OCI-LY3 (cell line): Measurements from ENCODE around the gene GABRR3.

Experiments used
- H2AFZ ChIP-seq: fragments of 200-600, 300-600 bp; shearing (Covaris generic); 2 replicates; pipeline ENCODE4 v1.6.0; 2014; ENCODE audit warnings: antibody characterized with exemption, low read depth, low read length
- H3K27ac ChIP-seq: fragments of 200-600, 300-600 bp; sonication (generic); 2 replicates; pipeline ENCODE4 v1.5.1; 2014; ENCODE audit warnings: mild to moderate bottlenecking, low read length, moderate library complexity, mixed read lengths
- H3K27me3 ChIP-seq: fragments of 200-600, 300-600 bp; sonication (generic); 2 replicates; pipeline ENCODE4 v1.6.1; 2014; ENCODE audit warnings: low read depth, low read length, mixed read lengths
- H3K36me3 ChIP-seq: fragments of 200-600, 300-600 bp; sonication (generic); replicated peaks from 2 replicates; pipeline ENCODE3; 2014; ENCODE audit warnings: low read depth, low read length, mixed read lengths
- H3K4me1 ChIP-seq: fragments of 300-600, 200-600 bp; sonication (generic); 2 replicates; pipeline ENCODE4 v1.6.1; 2014; ENCODE audit warnings: low read length, mixed read lengths
- H3K4me2 ChIP-seq: fragments of 200-600, 300-600 bp; sonication (generic); 2 replicates; pipeline ENCODE4 v1.6.1; 2014; ENCODE audit warnings: low read length, mixed read lengths
- H3K4me3 ChIP-seq: fragments of 300-600, 200-600 bp; sonication (generic); 2 replicates; pipeline ENCODE4 v1.5.1; 2014; ENCODE audit warnings: antibody characterized with exemption, mild to moderate bottlenecking, low read length, moderate library complexity
- H3K79me2 ChIP-seq: fragments of 300-600, 200-600 bp; shearing (Covaris generic); 2 replicates; pipeline ENCODE4 v1.6.1; 2014; ENCODE audit warnings: mild to moderate bottlenecking, low read length, mixed read lengths
- H3K9ac ChIP-seq: fragments of 300-600, 200-600 bp; shearing (Covaris generic); 2 replicates; pipeline ENCODE4 v1.6.0; 2014; ENCODE audit warnings: mild to moderate bottlenecking, low read length, moderate library complexity
- H3K9me3 ChIP-seq: fragments of 200-600, 300-600 bp; shearing (Covaris generic); 2 replicates; pipeline ENCODE4 v1.6.1; 2014; ENCODE audit warnings: low read length, mixed read lengths; ENCODE audit not compliant: insufficient read depth
- H4K20me1 ChIP-seq: fragments of 200-600, 300-600 bp; sonication (generic); 2 replicates; pipeline ENCODE4 v1.6.1; 2016; ENCODE audit warnings: low read length, mixed read lengths; ENCODE audit not compliant: insufficient read depth
- CTCF ChIP-seq: fragments of 200-600, 300-600 bp; sonication (generic); IDR thresholded peaks from 2 replicates; pipeline ENCODE4 v1.5.1; 2014; ENCODE audit warnings: antibody characterized with exemption, low read length, low read depth
- EZH2phosphoT487 ChIP-seq: fragments of 200-600 bp; shearing (Covaris generic); IDR thresholded peaks from 2 replicates; pipeline ENCODE4 v1.6.1; 2018; ENCODE audit warnings: antibody characterized with exemption, mixed run types, low read depth

Gene GABRR3

GRCh38 chr3:98003306-98003969 lies 31.7 kb downstream of the GABRR3 start:
- Histone ChIP-seq H3K79me2 (no peaks in the 10 kb centered on the region), H3K9ac (no peak overlapping the region), H3K27ac (peak overlapping the region; percentile 36), H2AFZ (peak overlapping the region; percentile 94), H3K27me3 (no peaks in the 10 kb centered on the region), H3K9me3 (no peaks in the 10 kb centered on the region), H3K4me1 (peaks cover 24% of the 10 kb centered on the region), H3K4me2 (peak overlapping the region; percentile 31), H3K4me3 (0 out of 2 replicates have a peak overlapping the region, but pooled peaks have one; percentile 1), H3K36me3 (no peaks in the 10 kb centered on the region), H4K20me1 (no peaks in the 10 kb centered on the region)
- no peak for TF ChIP-seq EZH2phosphoT487
- TF ChIP-seq CTCF: no peak

- H3K36me3 ChIP-seq: no peaks in the 10 kb centered on the region
- TF ChIP-seq EZH2phosphoT487: no peak
- TF ChIP-seq CTCF: no peak
- no peak overlapping the region for H3K27ac ChIP-seq
- no peak overlapping the region for H3K4me3 ChIP-seq
- H3K79me2 ChIP-seq: no peaks in the 10 kb centered on the region
- H4K20me1 ChIP-seq: no peaks in the 10 kb centered on the region
- no peak overlapping the region for H3K9ac ChIP-seq
- H3K9me3 ChIP-seq: no peaks in the 10 kb centered on the region
- peaks cover 22% of the 10 kb centered on the region for H3K4me1 ChIP-seq
- no peak overlapping the region for H3K4me2 ChIP-seq
- no peaks in the 10 kb centered on the region for H3K27me3 ChIP-seq
- no peak overlapping the region for H2AFZ ChIP-seq
These were observed 32.4 kb downstream of the GABRR3 start for GRCh38 chr3:98002717-98003116.

- Histone ChIP-seq H4K20me1 (no peaks in the 10 kb centered on the region), H3K9ac (no peak overlapping the region), H3K27me3 (no peaks in the 10 kb centered on the region), H3K4me3 (no peak overlapping the region), H3K36me3 (no peaks in the 10 kb centered on the region), H3K79me2 (no peaks in the 10 kb centered on the region), H2AFZ (no peak overlapping the region), H3K9me3 (no peaks in the 10 kb centered on the region), H3K4me1 (peaks cover 21% of the 10 kb centered on the region), H3K27ac (no peak overlapping the region), H3K4me2 (no peak overlapping the region)
- TF ChIP-seq EZH2phosphoT487: no peak
- TF ChIP-seq CTCF: no peak
These were observed 35.1 kb downstream of the GABRR3 start for GRCh38 chr3:97999994-98000393.

GRCh38 chr3:97999103-97999502 lies 36.0 kb downstream of the GABRR3 start:
- TF ChIP-seq CTCF (no peak), EZH2phosphoT487 (no peak)
- Histone ChIP-seq H3K4me3 (no peak overlapping the region), H3K9me3 (no peaks in the 10 kb centered on the region), H3K9ac (no peak overlapping the region), H3K27me3 (no peaks in the 10 kb centered on the region), H3K4me2 (no peak overlapping the region), H3K4me1 (peaks cover 12% of the 10 kb centered on the region), H3K79me2 (no peaks in the 10 kb centered on the region), H3K36me3 (no peaks in the 10 kb centered on the region), H3K27ac (no peak overlapping the region), H2AFZ (no peak overlapping the region), H4K20me1 (no peaks in the 10 kb centered on the region)
